GM12878 (cell line): Measurements from ENCODE around the gene RARG.

Source experiments
- EZH2 ChIP-seq: IDR thresholded peaks from 2 replicates; pipeline ENCODE4 v1.6.1; 2012; ENCODE audit warnings: low read depth, mild to moderate bottlenecking, control low read depth, inconsistent platforms, low read length, borderline replicate concordance; ENCODE audit not compliant: control insufficient read depth
- HDGF ChIP-seq: fragments of 450-650 bp; IDR thresholded peaks from 2 replicates; pipeline ENCODE4 v1.6.1; 2016; ENCODE audit warnings: antibody characterized with exemption
- POLR2A ChIP-seq: IDR thresholded peaks from 2 replicates; pipeline ENCODE4 v1.6.1; 2011; ENCODE audit warnings: low read depth, mild to moderate bottlenecking, low read length
- POLR2AphosphoS5 ChIP-seq: IDR thresholded peaks from 2 replicates; pipeline ENCODE4 v1.6.1; 2011; ENCODE audit warnings: mild to moderate bottlenecking, low read length, inconsistent platforms
- RCOR1 ChIP-seq: conservative IDR thresholded peaks from 2 replicates; pipeline ENCODE4 v1.6.1; 2012; ENCODE audit warnings: low read depth, low read length, improper control_type of control experiment
- YY1 ChIP-seq: IDR thresholded peaks from 2 replicates; pipeline ENCODE4 v1.6.1; 2011; ENCODE audit warnings: low read depth, mild to moderate bottlenecking, low read length
- TF ChIP-seq, protein P1 (sequence below), 3 experiments: IDR thresholded peaks in 2 of 3; conservative IDR thresholded peaks in 1 of 3; 2 replicates each; pipeline ENCODE4 v1.5.1; 2011; ENCODE audit warnings: low read depth in 3 of 3, low read length in 3 of 3, mild to moderate bottlenecking in 3 of 3, control low read depth in 2 of 3, moderate library complexity in 2 of 3, inconsistent platforms in 1 of 3, mixed read lengths in 1 of 3; ENCODE audit not compliant: control insufficient read depth in 2 of 3, insufficient read depth in 1 of 3; ENCODE audit errors: extremely low read depth in 1 of 3

DNA sequence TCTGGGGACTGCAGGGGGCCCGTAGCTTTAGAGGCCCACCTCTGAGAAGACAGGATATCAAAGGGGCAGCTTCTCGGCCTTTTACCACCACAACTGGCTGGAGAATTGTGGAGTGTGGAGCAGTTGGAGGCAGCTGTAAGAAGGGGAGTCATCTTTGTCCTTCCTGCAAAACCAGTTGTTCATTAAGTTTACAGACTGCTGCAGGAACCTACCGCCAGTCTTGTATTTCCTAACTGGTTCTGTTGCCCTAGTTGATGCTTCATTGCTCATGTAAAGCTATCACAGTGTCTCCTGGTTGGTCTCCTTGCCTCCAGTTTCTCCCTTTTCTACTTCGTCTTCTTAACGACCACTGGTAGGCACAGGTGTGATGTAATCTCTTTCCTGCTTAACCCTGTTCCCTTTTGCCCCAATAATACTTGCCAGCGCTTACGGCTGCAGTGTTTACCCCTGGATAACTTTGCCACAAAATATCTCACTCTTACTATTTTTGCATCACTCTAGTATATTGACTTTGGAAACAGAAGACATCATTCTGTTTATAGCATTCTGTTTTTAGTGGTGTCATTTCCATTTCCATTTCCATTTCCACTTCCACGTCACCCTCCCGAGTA lies 48.0 kb upstream of the RARG start:
- TF ChIP-seq, protein P1, sequence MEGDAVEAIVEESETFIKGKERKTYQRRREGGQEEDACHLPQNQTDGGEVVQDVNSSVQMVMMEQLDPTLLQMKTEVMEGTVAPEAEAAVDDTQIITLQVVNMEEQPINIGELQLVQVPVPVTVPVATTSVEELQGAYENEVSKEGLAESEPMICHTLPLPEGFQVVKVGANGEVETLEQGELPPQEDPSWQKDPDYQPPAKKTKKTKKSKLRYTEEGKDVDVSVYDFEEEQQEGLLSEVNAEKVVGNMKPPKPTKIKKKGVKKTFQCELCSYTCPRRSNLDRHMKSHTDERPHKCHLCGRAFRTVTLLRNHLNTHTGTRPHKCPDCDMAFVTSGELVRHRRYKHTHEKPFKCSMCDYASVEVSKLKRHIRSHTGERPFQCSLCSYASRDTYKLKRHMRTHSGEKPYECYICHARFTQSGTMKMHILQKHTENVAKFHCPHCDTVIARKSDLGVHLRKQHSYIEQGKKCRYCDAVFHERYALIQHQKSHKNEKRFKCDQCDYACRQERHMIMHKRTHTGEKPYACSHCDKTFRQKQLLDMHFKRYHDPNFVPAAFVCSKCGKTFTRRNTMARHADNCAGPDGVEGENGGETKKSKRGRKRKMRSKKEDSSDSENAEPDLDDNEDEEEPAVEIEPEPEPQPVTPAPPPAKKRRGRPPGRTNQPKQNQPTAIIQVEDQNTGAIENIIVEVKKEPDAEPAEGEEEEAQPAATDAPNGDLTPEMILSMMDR (IDR thresholded peaks at IDR 0.05 in 2 of 3, conservative IDR thresholded peaks at IDR 0.05 in 1 of 3; ENCODE audit: control insufficient read depth in 2 of 3, extremely low read depth in 1 of 3, insufficient read depth in 1 of 3, low read depth in 3 of 3, low read length in 3 of 3), result no peak
- no peak for TF ChIP-seq RCOR1
- no peak for TF ChIP-seq POLR2A
- no peak for TF ChIP-seq POLR2AphosphoS5
- TF ChIP-seq YY1, result no peak
- TF ChIP-seq EZH2, result no peak
- no peak for TF ChIP-seq HDGF
